Fibroblast of lung (primary cell): Measurements from ENCODE around the gene NT5DC3. TPM values are rescaled to one million over a fixed set of nuclear protein-coding genes. Genes with fewer than 3 reads are reported as not detected.

ENCODE experiments used
- DNase-seq, 2 donors: peaks; one replicate each; pipeline versions ENCODE4 v3.0.0 to v3.0.0-alpha.2; 2010; ENCODE audit warnings: low read depth in 2 of 2
- H2AFZ ChIP-seq: 2 replicates; pipeline ENCODE4 v1.5.1; 2012; ENCODE audit warnings: low read length, control low read depth, inconsistent platforms
- H3K27ac ChIP-seq: 2 replicates; pipeline ENCODE4 v1.5.1; 2011; ENCODE audit warnings: low read length, control low read depth; ENCODE audit not compliant: insufficient read depth
- H3K27me3 ChIP-seq: 2 replicates; pipeline ENCODE4 v1.5.1; 2011; ENCODE audit warnings: mild to moderate bottlenecking, low read length; ENCODE audit not compliant: control insufficient read depth, insufficient read depth
- H3K36me3 ChIP-seq: 2 replicates; pipeline ENCODE4 v1.5.1; 2011; ENCODE audit warnings: low read length; ENCODE audit not compliant: control insufficient read depth, insufficient read depth
- H3K4me1 ChIP-seq: 2 replicates; pipeline ENCODE4 v1.5.1; 2011; ENCODE audit warnings: low read length; ENCODE audit not compliant: control insufficient read depth, insufficient read depth; ENCODE audit errors: extremely low read depth
- H3K4me2 ChIP-seq: 2 replicates; pipeline ENCODE4 v1.5.1; 2011; ENCODE audit warnings: low read length, control low read depth; ENCODE audit not compliant: insufficient read depth; ENCODE audit errors: extremely low read depth
- H3K4me3 ChIP-seq, 4 experiments: fragments of 200-600 bp in 1 of 4; sonication (generic) in 1 of 4; replicated peaks in 1 of 4; 2 replicates each; pipeline ENCODE4 v1.5.1; 2011 to 2016; ENCODE audit warnings: low read length in 4 of 4, low read depth in 3 of 4, mild to moderate bottlenecking in 3 of 4, control low read depth in 2 of 4, inconsistent platforms in 1 of 4, mixed read lengths in 1 of 4; ENCODE audit not compliant: insufficient read depth in 1 of 4; ENCODE audit errors: control extremely low read depth in 1 of 4
- H3K79me2 ChIP-seq: 2 replicates; pipeline ENCODE4 v1.5.1; 2012; ENCODE audit warnings: mild to moderate bottlenecking, low read length, inconsistent platforms; ENCODE audit not compliant: control insufficient read depth, insufficient read depth
- H3K9ac ChIP-seq: 2 replicates; pipeline ENCODE4 v1.5.1; 2011; ENCODE audit warnings: mild to moderate bottlenecking, low read length, control low read depth; ENCODE audit not compliant: insufficient read depth
- H3K9me3 ChIP-seq: 2 replicates; pipeline ENCODE4 v1.5.1; 2012; ENCODE audit warnings: low read depth, low read length; ENCODE audit not compliant: control insufficient read depth, insufficient read depth
- H4K20me1 ChIP-seq: 2 replicates; pipeline ENCODE4 v1.5.1; 2011; ENCODE audit warnings: low read length; ENCODE audit not compliant: control insufficient read depth, insufficient read depth; ENCODE audit errors: extremely low read depth
- EZH2 ChIP-seq: IDR thresholded peaks from 2 replicates; pipeline ENCODE4 v1.5.1; 2012; ENCODE audit warnings: low read length, control low read depth, mild to moderate bottlenecking; ENCODE audit errors: missing control alignments
- polyA plus RNA-seq, 2 donors: library from polyadenylated mRNA; depleted of rRNA in 1 of 2; stranded (reverse) in 1 of 2; unstranded in 1 of 2; fragments of >200 nt; gene quantifications; 2 replicates each; pipeline ENCODE4 v1.2.1, GENCODE V29; 2011 to 2012; ENCODE audit warnings: missing spikeins in 1 of 2
- total RNA-seq: library from RNA; depleted of rRNA; stranded (reverse); fragments of >200 nt; gene quantifications from 2 replicates; pipeline ENCODE4 v1.2.1, GENCODE V29; 2014
- TF ChIP-seq, protein P1 (sequence below), 2 donors: IDR thresholded peaks in 1 of 2; conservative IDR thresholded peaks in 1 of 2; 1 replicate in 1 of 2; 2 replicates in 1 of 2; pipeline ENCODE4 v1.5.1; 2011 to 2012; ENCODE audit warnings: low read length in 2 of 2, control low read depth in 1 of 2, inconsistent platforms in 1 of 2, low read depth in 1 of 2, mild to moderate bottlenecking in 1 of 2

The NT5DC3 gene
- total and polyA plus RNA-seq, 2 donors (not counting 1 experiment from before 2014, with no cell fraction given), result 4.1 to 10.4 TPM

DNA sequence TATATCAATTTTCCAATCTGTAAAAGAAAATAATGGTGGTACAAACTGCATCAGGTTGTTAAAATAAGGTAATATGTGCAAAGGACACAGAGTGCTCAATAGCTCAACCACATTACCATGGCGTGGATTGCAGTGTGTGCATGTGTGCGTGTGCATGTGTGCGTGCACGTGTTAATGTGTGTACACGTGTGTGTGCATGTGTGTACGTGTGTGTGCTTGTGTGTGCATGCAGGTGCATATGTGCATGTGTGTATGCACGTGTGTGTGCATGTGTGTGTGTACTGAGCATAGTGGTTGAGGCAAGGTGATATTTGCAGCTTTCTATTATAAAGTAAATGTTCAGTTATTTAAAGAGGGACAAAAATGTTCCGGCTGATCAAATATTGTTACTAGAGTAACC lies 115.6 kb downstream of the NT5DC3 start:
- no peak for DNase-seq
- Histone ChIP-seq H3K27ac (no peak overlapping the region), H3K4me3 (no peak overlapping the region), H4K20me1 (no peaks in the 10 kb centered on the region), H3K4me2 (no peak overlapping the region), H3K4me1 (no peaks in the 10 kb centered on the region), H3K79me2 (no peaks in the 10 kb centered on the region), H3K9ac (no peak overlapping the region), H2AFZ (no peak overlapping the region), H3K9me3 (no peaks in the 10 kb centered on the region), H3K36me3 (no peaks in the 10 kb centered on the region), H3K27me3 (no peaks in the 10 kb centered on the region)
- TF ChIP-seq EZH2, result no peak
- TF ChIP-seq, protein P1, sequence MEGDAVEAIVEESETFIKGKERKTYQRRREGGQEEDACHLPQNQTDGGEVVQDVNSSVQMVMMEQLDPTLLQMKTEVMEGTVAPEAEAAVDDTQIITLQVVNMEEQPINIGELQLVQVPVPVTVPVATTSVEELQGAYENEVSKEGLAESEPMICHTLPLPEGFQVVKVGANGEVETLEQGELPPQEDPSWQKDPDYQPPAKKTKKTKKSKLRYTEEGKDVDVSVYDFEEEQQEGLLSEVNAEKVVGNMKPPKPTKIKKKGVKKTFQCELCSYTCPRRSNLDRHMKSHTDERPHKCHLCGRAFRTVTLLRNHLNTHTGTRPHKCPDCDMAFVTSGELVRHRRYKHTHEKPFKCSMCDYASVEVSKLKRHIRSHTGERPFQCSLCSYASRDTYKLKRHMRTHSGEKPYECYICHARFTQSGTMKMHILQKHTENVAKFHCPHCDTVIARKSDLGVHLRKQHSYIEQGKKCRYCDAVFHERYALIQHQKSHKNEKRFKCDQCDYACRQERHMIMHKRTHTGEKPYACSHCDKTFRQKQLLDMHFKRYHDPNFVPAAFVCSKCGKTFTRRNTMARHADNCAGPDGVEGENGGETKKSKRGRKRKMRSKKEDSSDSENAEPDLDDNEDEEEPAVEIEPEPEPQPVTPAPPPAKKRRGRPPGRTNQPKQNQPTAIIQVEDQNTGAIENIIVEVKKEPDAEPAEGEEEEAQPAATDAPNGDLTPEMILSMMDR (conservative IDR thresholded peaks at IDR 0.05 in 1 of 2, IDR thresholded peaks at IDR 0.05 in 1 of 2; ENCODE audit: low read depth in 1 of 2, low read length in 2 of 2), result no peak

Other genes with a start within 250 kb of the NT5DC3 start
- 381 and 1,015 TPM in 2 replicates for gene HSP90B1, start 89.2 kb upstream of the NT5DC3 start, total RNA-seq
- 779 and 983 TPM in 2 replicates for gene HSP90B1, start 89.2 kb upstream of the NT5DC3 start, polyA plus RNA-seq
- 18.8 and 19.3 TPM in 2 replicates for gene TDG, start 124.6 kb upstream of the NT5DC3 start, total RNA-seq
- 15.3 and 19.4 TPM in 2 replicates for gene TDG, start 124.6 kb upstream of the NT5DC3 start, polyA plus RNA-seq
- 12.6 and 36.3 TPM in 2 replicates for gene GLT8D2, start 209.0 kb upstream of the NT5DC3 start, total RNA-seq
- gene GLT8D2, start 209.0 kb upstream of the NT5DC3 start, polyA plus RNA-seq, result 61.9 and 90.1 TPM in 2 replicates
- gene HCFC2, start 223.3 kb upstream of the NT5DC3 start, total RNA-seq, result 28.0 and 36.2 TPM in 2 replicates
- 16.4 and 27.0 TPM in 2 replicates for gene HCFC2, start 223.3 kb upstream of the NT5DC3 start, polyA plus RNA-seq